OCI-LY7 (cell line): Measurements from ENCODE around the gene CPEB4. TPM values are rescaled to one million over a fixed set of nuclear protein-coding genes. Genes with fewer than 3 reads are reported as not detected.

ENCODE experiments used
- BruUV-seq: library from RNA; stranded (reverse); fragments of 400-500 nt; replicated peaks from 2 replicates; lab custom pipeline; 2021; lab: Mats Ljungman, UMichigan
- CTCF ChIA-PET: fragments of 300-600 bp; sonication (Branson Sonifier 250); formaldehyde crosslinking; loops from one replicate; lab custom pipeline; 2022; ENCODE audit warnings: antibody characterized with exemption; ENCODE audit not compliant: unreplicated experiment; lab: Charles Lee
- POLR2A ChIA-PET: fragments of 300-600 bp; sonication (Branson Sonifier 250); formaldehyde crosslinking; loops from one replicate; lab custom pipeline; 2022; ENCODE audit warnings: antibody characterized with exemption; lab: Charles Lee
- DNase-seq: peaks from one replicate; pipeline ENCODE4 v3.0.0-alpha.2; 2015; ENCODE audit warnings: low spot score
- H2AFZ ChIP-seq: fragments of 200-600 bp; sonication (generic), shearing (Covaris generic); 2 replicates; pipeline ENCODE4 v1.6.1; 2014; ENCODE audit warnings: mild to moderate bottlenecking, antibody characterized with exemption, low read length, moderate library complexity
- H3K27ac ChIP-seq: fragments of 200-600 bp; sonication (generic); 2 replicates; pipeline ENCODE4 v1.5.1; 2014; ENCODE audit warnings: mixed run types, low read depth, mild to moderate bottlenecking, moderate library complexity, low read length, inconsistent platforms; ENCODE audit not compliant: poor library complexity, severe bottlenecking
- H3K36me3 ChIP-seq: fragments of 200-600 bp; sonication (generic); 2 replicates; pipeline ENCODE4 v1.6.1; 2014; ENCODE audit warnings: mild to moderate bottlenecking, antibody characterized with exemption, low read length, moderate library complexity, mixed read lengths; ENCODE audit not compliant: insufficient read depth
- H3K4me1 ChIP-seq: fragments of 200-600 bp; sonication (generic); 2 replicates; pipeline ENCODE4 v1.5.1; 2014; ENCODE audit warnings: mild to moderate bottlenecking, low read length; ENCODE audit not compliant: insufficient read depth, poor library complexity, severe bottlenecking
- H3K4me2 ChIP-seq: fragments of 200-600 bp; sonication (generic); 2 replicates; pipeline ENCODE4 v1.6.1; 2014; ENCODE audit warnings: mild to moderate bottlenecking, low read length
- H3K4me3 ChIP-seq: fragments of 200-600 bp; sonication (generic); 2 replicates; pipeline ENCODE4 v1.5.1; 2014; ENCODE audit warnings: mild to moderate bottlenecking, low read depth, low read length; ENCODE audit not compliant: poor library complexity, severe bottlenecking
- H3K79me2 ChIP-seq: fragments of 200-600 bp; sonication (generic); 2 replicates; pipeline ENCODE4 v1.6.1; 2016; ENCODE audit warnings: low read depth, mild to moderate bottlenecking, low read length, moderate library complexity, mixed read lengths; ENCODE audit not compliant: insufficient read depth
- H3K9me2 ChIP-seq: fragments of 200-600 bp; sonication (generic); 2 replicates; pipeline ENCODE4 v1.6.1; 2016; ENCODE audit warnings: mild to moderate bottlenecking, low read length, mixed read lengths; ENCODE audit not compliant: insufficient read depth
- H3K9me3 ChIP-seq: fragments of 200-600 bp; sonication (generic); 2 replicates; pipeline ENCODE4 v1.6.1; 2014; ENCODE audit warnings: mild to moderate bottlenecking, mixed run types, low read length, mixed read lengths
- H4K20me1 ChIP-seq: fragments of 200-600 bp; sonication (generic); 2 replicates; pipeline ENCODE4 v1.6.1; 2014; ENCODE audit warnings: mild to moderate bottlenecking, antibody characterized with exemption, low read length, moderate library complexity, mixed read lengths; ENCODE audit not compliant: insufficient read depth
- CTCF ChIP-seq: fragments of 200-600 bp; sonication (generic); conservative IDR thresholded peaks from 2 replicates; pipeline ENCODE4 v1.5.1; 2014; ENCODE audit warnings: mild to moderate bottlenecking, antibody characterized with exemption, low read length, moderate library complexity, mixed read lengths
- EZH2phosphoT487 ChIP-seq: fragments of 200-600 bp; sonication (generic); IDR thresholded peaks from 2 replicates; pipeline ENCODE4 v1.6.1; 2018; ENCODE audit warnings: low read depth, borderline replicate concordance, mild to moderate bottlenecking, mixed run types, antibody characterized with exemption, low read length, moderate library complexity, mixed read lengths
- intact Hi-C: fragments of 100-400 bp; cut with micrococcal nuclease; formaldehyde crosslinking; loops from one replicate; pipeline ENCODE4 v1.10.0; 2022; ENCODE audit not compliant: unreplicated experiment
- total RNA-seq, 2 experiments: library from RNA; depleted of rRNA in 1 of 2; stranded (reverse); fragments of >200 nt in 1 of 2; shearing (Covaris generic) in 1 of 2; gene quantifications; 2 replicates each; pipeline ENCODE4 v1.2.3, GENCODE V29; 2014 to 2022

Gene CPEB4
- total RNA-seq, 2 experiments from 2014 or later = 12.6 to 31.8 TPM

- no TSS peak for BruUV-seq
- Histone ChIP-seq H3K9me3 (peaks cover 11% of the 10 kb centered on the region; the same call in 1 of the 2 replicates), H3K4me3 (no peak overlapping the region), H2AFZ (no peak overlapping the region), H3K4me1 (peaks cover 41% of the 10 kb centered on the region), H3K4me2 (no peak overlapping the region), H3K27ac (no peak overlapping the region), H4K20me1 (no peaks in the 10 kb centered on the region), H3K36me3 (no peaks in the 10 kb centered on the region; the same call in 1 of the 2 replicates), H3K9me2 (no peaks in the 10 kb centered on the region), H3K79me2 (no peaks in the 10 kb centered on the region)
- DNase-seq = no peak
- no peak for TF ChIP-seq CTCF
- no peak for TF ChIP-seq EZH2phosphoT487
- POLR2A ChIA-PET = interaction anchor here (0.6 to 3.8 kb wide), 4 partner anchors 23 to 1009 kb away, joined by 3 to 27 read pairs (median 4); no protein-coding TSS in a partner anchor
- intact Hi-C loops = no loop called here
- CTCF ChIA-PET = no interaction called here
Measured at GRCh38 chr5:173881811-173882575, 6.2 kb upstream of the CPEB4 start.

GRCh38 chr5:173882632-173883031 is 5.5 kb upstream of the CPEB4 start:
- no peaks in the 10 kb centered on the region for H3K9me2 ChIP-seq
- no peak overlapping the region for H2AFZ ChIP-seq
- DNase-seq = no peak
- ChIA-PET POLR2A (interaction anchor here (0.6 to 3.8 kb wide), 4 partner anchors 23 to 1008 kb away, joined by 3 to 27 read pairs (median 4); no protein-coding TSS in a partner anchor), CTCF (no interaction called here)
- no peaks in the 10 kb centered on the region; the same call in 1 of the 2 replicates for H3K36me3 ChIP-seq
- H3K4me3 ChIP-seq = no peak overlapping the region
- H3K27ac ChIP-seq = no peak overlapping the region
- no peak for TF ChIP-seq EZH2phosphoT487
- no peak for TF ChIP-seq CTCF
- no peak overlapping the region for H3K4me2 ChIP-seq
- no peaks in the 10 kb centered on the region for H3K79me2 ChIP-seq
- BruUV-seq = no TSS peak
- H3K9me3 ChIP-seq = peaks cover 11% of the 10 kb centered on the region; the same call in 1 of the 2 replicates
- no peaks in the 10 kb centered on the region for H4K20me1 ChIP-seq
- peaks cover 47% of the 10 kb centered on the region for H3K4me1 ChIP-seq
- intact Hi-C loops = no loop called here
